Type B pancreatic cell (in vitro differentiated cells): ENCODE measurements around the gene DEXI. TPM values are rescaled to one million over a fixed set of nuclear protein-coding genes. Genes with fewer than 3 reads are reported as not detected.

ENCODE experiments used
- DNase-seq: peaks from one replicate; pipeline ENCODE4 v3.0.0; 2021; ENCODE audit warnings: mixed read lengths; ENCODE audit not compliant: unreplicated experiment; ENCODE audit errors: extremely low spot score
- H3K27ac Mint-ChIP-seq: 2 replicates; pipeline ENCODE4 v1.8.0; 2021; ENCODE audit warnings: mild to moderate bottlenecking, mixed read lengths
- H3K27me3 Mint-ChIP-seq: 2 replicates; pipeline ENCODE4 v1.8.0; 2021; ENCODE audit warnings: mixed read lengths
- H3K36me3 Mint-ChIP-seq: 2 replicates; pipeline ENCODE4 v1.8.0; 2021; ENCODE audit warnings: mixed read lengths
- H3K4me1 Mint-ChIP-seq: one replicate; pipeline ENCODE4 v1.8.0; 2021; ENCODE audit warnings: mixed read lengths; ENCODE audit not compliant: unreplicated experiment
- H3K4me3 Mint-ChIP-seq: 2 replicates; pipeline ENCODE4 v1.8.0; 2021; ENCODE audit warnings: mild to moderate bottlenecking, mixed read lengths
- H3K9me3 Mint-ChIP-seq: 2 replicates; pipeline ENCODE4 v1.8.0; 2021; ENCODE audit warnings: mixed read lengths
- total RNA-seq: library from RNA; stranded (reverse); gene quantifications from 2 replicates; pipeline ENCODE4 v1.2.1, GENCODE V29; 2021; ENCODE audit warnings: low replicate concordance
- TF ChIP-seq, protein P1 (sequence below): fragments of 200-600 bp; sonication (generic); conservative IDR thresholded peaks from 2 replicates; pipeline ENCODE4 v1.5.0; 2021; ENCODE audit warnings: antibody characterized with exemption, mild to moderate bottlenecking

DEXI gene
- total RNA-seq, 1 donor from 2014 or later: 37.7 TPM

DNA sequence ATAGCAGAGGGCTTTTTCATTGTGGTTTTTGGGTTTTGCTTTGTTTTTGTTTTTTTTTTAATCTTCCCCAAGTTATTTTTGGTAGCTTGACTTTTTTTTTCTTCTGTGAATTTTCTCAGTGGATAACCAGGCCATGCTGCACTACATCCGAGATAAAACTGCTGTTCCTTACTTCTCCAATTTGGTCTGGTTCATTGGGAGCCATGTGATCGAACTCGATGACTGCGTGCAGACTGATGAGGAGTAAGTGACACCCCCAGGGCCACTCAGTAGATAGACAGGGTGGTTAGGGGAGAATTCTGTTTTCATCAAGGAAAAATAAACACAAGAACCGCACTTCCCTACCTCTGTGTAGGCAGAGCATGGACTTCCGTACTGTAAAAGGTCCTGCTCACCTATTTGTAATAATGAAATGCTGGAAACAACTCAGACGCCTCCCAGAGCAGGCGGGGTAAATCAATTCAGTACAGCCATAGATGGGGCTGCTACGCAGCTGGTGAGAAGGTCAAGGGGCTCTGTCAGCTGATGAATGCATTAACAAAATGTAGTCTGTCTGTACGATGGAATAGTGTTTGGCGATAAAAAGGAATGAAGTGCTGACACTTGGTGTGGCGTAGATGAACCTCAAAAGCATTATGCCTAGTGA lies 30.7 kb upstream of the DEXI start:
- no peak overlapping the region for H3K27ac Mint-ChIP-seq
- H3K9me3 Mint-ChIP-seq: no peaks in the 10 kb centered on the region
- peaks cover 40% of the 10 kb centered on the region for H3K4me1 Mint-ChIP-seq
- H3K27me3 Mint-ChIP-seq: no peaks in the 10 kb centered on the region
- TF ChIP-seq, protein P1, sequence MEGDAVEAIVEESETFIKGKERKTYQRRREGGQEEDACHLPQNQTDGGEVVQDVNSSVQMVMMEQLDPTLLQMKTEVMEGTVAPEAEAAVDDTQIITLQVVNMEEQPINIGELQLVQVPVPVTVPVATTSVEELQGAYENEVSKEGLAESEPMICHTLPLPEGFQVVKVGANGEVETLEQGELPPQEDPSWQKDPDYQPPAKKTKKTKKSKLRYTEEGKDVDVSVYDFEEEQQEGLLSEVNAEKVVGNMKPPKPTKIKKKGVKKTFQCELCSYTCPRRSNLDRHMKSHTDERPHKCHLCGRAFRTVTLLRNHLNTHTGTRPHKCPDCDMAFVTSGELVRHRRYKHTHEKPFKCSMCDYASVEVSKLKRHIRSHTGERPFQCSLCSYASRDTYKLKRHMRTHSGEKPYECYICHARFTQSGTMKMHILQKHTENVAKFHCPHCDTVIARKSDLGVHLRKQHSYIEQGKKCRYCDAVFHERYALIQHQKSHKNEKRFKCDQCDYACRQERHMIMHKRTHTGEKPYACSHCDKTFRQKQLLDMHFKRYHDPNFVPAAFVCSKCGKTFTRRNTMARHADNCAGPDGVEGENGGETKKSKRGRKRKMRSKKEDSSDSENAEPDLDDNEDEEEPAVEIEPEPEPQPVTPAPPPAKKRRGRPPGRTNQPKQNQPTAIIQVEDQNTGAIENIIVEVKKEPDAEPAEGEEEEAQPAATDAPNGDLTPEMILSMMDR: no peak
- peaks cover 11% of the 10 kb centered on the region for H3K36me3 Mint-ChIP-seq
- no peak overlapping the region for H3K4me3 Mint-ChIP-seq
- DNase-seq: no peak

GRCh38 chr16:10972108-10972818 lies 30.0 kb upstream of the DEXI start:
- Mint-ChIP-seq H3K36me3 (peaks cover 11% of the 10 kb centered on the region), H3K4me3 (no peak overlapping the region), H3K27ac (no peak overlapping the region), H3K27me3 (no peaks in the 10 kb centered on the region), H3K9me3 (no peaks in the 10 kb centered on the region), H3K4me1 (peaks cover 34% of the 10 kb centered on the region)
- no peak for DNase-seq
- TF ChIP-seq, protein P1: no peak

DNA sequence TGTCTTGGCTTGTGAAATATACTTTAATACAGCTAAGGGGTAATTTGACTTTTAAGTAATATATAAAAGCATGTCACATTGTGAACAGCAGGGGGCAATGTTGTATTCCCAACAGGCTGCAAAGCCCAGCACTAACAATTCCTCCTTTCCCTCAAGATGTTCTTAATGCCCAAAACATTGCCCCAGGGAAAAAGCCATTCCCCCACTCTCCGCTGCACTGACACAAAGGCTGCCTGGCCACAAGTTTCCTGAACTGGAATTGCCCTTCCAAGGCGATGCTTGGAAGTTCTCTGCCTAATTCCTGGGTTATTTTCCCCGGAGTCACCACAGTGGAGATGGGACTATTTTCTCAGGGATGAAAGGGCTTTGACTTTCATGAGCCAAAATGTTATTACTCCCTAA lies 29.3 kb upstream of the DEXI start:
- Mint-ChIP-seq H3K27me3 (no peaks in the 10 kb centered on the region), H3K27ac (no peak overlapping the region), H3K4me3 (no peak overlapping the region), H3K36me3 (peaks cover 11% of the 10 kb centered on the region), H3K4me1 (peaks cover 27% of the 10 kb centered on the region), H3K9me3 (no peaks in the 10 kb centered on the region)
- TF ChIP-seq, protein P1: peak; percentile 92
- DNase-seq: no peak

GRCh38 chr16:10970065-10970464 lies 27.8 kb upstream of the DEXI start:
- no peaks in the 10 kb centered on the region for H3K27me3 Mint-ChIP-seq
- DNase-seq: no peak
- no peak overlapping the region for H3K27ac Mint-ChIP-seq
- peaks cover 11% of the 10 kb centered on the region for H3K36me3 Mint-ChIP-seq
- H3K4me3 Mint-ChIP-seq: no peak overlapping the region
- H3K4me1 Mint-ChIP-seq: peaks cover 26% of the 10 kb centered on the region
- H3K9me3 Mint-ChIP-seq: no peaks in the 10 kb centered on the region
- TF ChIP-seq, protein P1: no peak

- Mint-ChIP-seq H3K9me3 (no peaks in the 10 kb centered on the region), H3K27ac (no peak overlapping the region), H3K27me3 (no peaks in the 10 kb centered on the region)
Measured at GRCh38 chr16:10969615-10970014, 27.3 kb upstream of the DEXI start.

More at GRCh38 chr16:10969615-10970014, 27.3 kb upstream of the DEXI start:
- Mint-ChIP-seq H3K4me3 (no peak overlapping the region), H3K36me3 (peaks cover 8% of the 10 kb centered on the region), H3K4me1 (peaks cover 25% of the 10 kb centered on the region)
- TF ChIP-seq, protein P1: no peak
- DNase-seq: no peak
